Neural progenitor cell (in vitro differentiated cells): ENCODE data around the gene PLEKHA5.

Experiments
- EZH2 ChIP-seq: fragments of 200-600 bp; sonication (generic); IDR thresholded peaks from 2 replicates; pipeline ENCODE4 v1.6.1; 2017; ENCODE audit warnings: antibody characterized with exemption, mild to moderate bottlenecking, moderate library complexity
- EZH2phosphoT487 ChIP-seq: fragments of 200-600 bp; sonication (generic); IDR thresholded peaks from 2 replicates; pipeline ENCODE4 v1.6.1; 2017; ENCODE audit warnings: antibody characterized with exemption
- TF ChIP-seq, protein P1 (sequence below): fragments of 200-600 bp; sonication (generic); IDR thresholded peaks from 2 replicates; pipeline ENCODE4 v1.5.1; 2017; ENCODE audit warnings: antibody characterized with exemption, mild to moderate bottlenecking

DNA sequence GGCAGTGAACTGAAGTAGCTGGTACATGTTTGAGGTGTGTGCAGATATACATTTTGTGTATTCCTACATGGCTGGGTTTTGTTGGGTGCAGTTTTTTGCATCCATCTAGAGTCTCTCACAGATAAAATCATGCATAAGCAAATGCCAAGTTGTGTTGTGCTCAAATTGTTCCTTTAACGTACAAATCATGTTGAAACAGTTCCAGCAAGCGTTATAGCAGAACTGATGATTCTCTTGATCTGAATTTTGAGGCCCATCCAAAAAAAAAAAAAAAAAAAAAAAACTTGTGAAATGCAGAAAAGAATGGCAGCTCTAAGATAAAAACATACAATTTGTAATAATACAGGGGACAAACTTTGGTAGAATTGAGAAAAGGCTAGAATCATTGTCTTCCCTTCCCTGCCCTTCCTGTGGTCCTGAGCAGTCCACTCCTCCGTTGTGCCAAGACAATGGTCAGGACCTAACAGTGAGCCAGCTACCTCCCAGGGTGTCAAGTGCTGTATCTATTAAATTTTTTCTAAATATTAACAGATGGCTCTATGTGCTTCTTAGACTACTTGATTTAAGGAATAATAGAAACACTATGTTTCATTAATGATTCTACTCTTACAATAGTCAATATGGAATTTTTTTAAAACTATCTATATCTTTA lies 122.1 kb downstream of the PLEKHA5 start:
- TF ChIP-seq, protein P1, sequence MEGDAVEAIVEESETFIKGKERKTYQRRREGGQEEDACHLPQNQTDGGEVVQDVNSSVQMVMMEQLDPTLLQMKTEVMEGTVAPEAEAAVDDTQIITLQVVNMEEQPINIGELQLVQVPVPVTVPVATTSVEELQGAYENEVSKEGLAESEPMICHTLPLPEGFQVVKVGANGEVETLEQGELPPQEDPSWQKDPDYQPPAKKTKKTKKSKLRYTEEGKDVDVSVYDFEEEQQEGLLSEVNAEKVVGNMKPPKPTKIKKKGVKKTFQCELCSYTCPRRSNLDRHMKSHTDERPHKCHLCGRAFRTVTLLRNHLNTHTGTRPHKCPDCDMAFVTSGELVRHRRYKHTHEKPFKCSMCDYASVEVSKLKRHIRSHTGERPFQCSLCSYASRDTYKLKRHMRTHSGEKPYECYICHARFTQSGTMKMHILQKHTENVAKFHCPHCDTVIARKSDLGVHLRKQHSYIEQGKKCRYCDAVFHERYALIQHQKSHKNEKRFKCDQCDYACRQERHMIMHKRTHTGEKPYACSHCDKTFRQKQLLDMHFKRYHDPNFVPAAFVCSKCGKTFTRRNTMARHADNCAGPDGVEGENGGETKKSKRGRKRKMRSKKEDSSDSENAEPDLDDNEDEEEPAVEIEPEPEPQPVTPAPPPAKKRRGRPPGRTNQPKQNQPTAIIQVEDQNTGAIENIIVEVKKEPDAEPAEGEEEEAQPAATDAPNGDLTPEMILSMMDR, result no peak
- TF ChIP-seq EZH2phosphoT487 (no peak), EZH2 (no peak)
